GM13977 (cell line): ENCODE data around the gene MRPL28.
"Not testable (repeated sequence)": the region's sequence is repeated elsewhere in the genome, so short reads cannot be mapped to it uniquely, and the experiment has no call there.

Source experiments
- DNase-seq: peaks from one replicate; pipeline ENCODE4 v3.0.0; 2012; ENCODE audit warnings: low spot score
- CTCF ChIP-seq: IDR thresholded peaks from 2 replicates; pipeline ENCODE4 v1.5.1; 2012; ENCODE audit warnings: mild to moderate bottlenecking, control low read depth; ENCODE audit not compliant: insufficient read depth; ENCODE audit errors: extremely low read depth, missing control alignments
- in situ Hi-C: fragments of 300-500 bp; cut with MboI; formaldehyde crosslinking; loops from one replicate; pipeline ENCODE4 v1.12.0; 2022; ENCODE audit warnings: low sequenced_read_pairs, low pct_unique_long_range_greater_than_20kb, mixed read lengths, inconsistent platforms; ENCODE audit not compliant: unreplicated experiment

MRPL28 gene

DNA sequence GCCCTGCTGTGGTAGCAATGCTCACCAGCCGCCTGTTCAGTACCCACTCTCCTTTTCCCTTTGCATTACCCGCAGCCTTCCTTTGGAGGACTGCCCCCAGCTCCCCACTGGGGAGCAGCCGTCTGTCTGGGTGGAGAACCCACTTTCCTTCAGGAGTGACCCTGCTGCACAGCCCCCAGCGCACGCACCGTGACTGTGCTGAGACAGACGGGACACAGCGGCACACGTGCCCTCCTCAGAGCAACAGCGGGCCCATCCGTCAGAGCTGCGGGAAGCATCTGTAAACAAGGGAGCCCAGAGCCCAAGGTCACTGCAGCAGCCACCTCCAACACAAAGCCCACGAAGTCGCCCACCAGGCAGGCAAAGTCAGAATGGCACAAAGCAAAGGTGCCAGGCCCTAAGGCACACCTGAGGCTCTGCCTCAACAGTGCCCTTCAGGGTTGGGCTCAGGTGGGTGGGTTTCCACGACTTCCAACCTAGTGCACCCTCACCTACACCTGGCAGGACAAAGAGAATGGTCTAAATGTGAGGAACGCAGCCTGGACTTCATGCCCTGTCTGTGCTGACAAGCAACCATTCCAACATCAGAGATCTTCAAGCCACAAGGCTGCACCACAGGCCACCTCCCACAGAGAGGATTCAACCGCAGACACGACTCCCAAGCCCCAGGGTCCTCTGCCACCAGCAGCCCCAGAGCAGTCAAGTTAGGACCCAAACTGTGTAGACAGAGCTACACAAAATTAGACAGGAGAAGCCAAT, 27.7 kb downstream of the MRPL28 start:
- TF ChIP-seq CTCF, result no peak
- in situ Hi-C loops, result no loop called here
- DNase-seq, result no peak

GRCh38 chr16:341974-342336, 28.4 kb downstream of the MRPL28 start:
- in situ Hi-C loops, result not testable (repeated sequence)

DNA sequence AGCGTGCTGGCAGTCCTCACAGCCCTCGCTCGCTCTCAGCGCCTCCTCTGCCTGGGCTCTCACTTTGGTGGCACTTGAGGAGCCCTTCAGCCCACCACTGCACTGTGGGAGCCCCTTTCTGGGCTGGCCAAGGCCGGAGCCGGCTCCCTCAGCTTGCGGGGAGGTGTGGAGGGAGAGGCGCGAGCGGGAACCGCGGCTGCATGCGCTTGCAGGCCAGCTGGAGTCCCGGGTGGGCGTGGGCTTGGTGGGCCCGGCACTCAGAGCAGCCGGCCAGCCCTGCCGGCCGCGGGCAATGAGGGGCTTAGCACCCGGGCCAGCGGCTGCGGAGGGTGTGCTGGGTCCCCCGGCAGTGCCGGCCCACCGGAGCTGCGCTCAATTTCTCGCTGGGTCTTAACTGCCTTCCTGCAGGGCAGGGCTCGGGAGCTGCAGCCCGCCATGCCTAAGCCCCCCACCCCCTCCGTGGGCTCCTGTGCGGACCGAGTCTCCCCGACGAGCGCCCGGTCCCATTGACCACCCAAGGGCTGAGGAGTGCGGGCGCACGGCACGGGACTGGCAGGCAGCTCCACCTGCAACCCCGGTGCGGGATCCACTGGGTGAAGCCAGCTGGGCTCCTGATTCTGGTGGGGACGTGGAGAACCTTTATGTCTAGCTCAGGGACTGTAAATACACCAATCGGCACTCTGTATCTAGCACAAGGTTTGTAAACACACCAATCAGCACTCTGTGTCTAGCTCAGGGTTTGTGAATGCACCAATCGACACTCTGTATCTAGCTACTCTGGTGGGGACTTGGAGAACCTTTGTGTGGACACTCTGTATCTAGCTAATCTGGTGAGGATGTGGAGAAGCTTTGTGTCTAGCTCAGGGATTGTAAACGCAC, 29.0 kb downstream of the MRPL28 start:
- DNase-seq, in situ Hi-C loops: not testable (repeated sequence)

More at GRCh38 chr16:341974-342336, 28.4 kb downstream of the MRPL28 start:
- not testable (repeated sequence) for DNase-seq

DNA sequence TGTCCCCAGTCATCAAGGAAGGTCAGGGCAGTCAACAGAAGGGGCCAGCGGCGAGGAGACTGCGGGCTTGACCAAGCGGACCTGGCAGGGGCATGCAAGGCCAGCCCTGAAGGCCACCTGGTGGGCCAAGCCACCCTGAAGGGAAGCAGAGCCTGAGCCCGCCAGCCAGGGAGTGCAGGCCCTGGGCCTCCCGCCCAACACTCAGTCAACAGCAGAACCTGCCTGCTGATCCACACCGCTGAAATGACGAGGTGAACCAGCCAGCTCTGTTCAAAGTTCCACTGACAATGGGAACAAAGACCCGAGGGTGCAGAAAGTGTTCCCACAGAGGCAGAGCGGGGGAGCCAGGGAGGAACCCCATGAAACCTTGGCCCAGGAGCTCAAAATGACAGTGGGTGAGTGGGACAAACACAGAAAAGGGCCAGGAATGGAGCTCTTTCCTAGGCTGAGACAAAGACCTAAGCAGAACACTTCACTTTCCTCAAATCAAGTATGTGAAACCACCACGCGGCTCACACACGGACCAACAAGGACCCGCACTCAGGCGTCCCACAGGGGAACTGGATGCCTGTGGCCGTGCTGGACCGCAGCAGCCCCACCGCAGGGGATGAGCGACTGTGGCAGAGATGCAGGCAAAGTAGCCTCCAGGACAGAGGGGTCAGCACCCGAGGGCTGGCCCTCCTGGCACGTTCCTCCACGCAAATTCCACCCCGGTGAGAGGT, 29.8 kb downstream of the MRPL28 start:
- no peak for DNase-seq
- TF ChIP-seq CTCF, result no peak
- in situ Hi-C loops, result no loop called here

GRCh38 chr16:339680-340079, 30.7 kb downstream of the MRPL28 start:
- no peak for DNase-seq
- in situ Hi-C loops, result no loop called here
- TF ChIP-seq CTCF, result no peak

GRCh38 chr16:337975-338575, 32.3 kb downstream of the MRPL28 start:
- in situ Hi-C loops, result no loop called here
- no peak for TF ChIP-seq CTCF
- no peak for DNase-seq

GRCh38 chr16:337437-337836, 32.9 kb downstream of the MRPL28 start:
- in situ Hi-C loops, result no loop called here
- no peak for DNase-seq

More at GRCh38 chr16:337437-337836, 32.9 kb downstream of the MRPL28 start:
- no peak for TF ChIP-seq CTCF
